Neuronal stem cell (in vitro differentiated cells): ENCODE data around the gene CLEC3A.

Experiments used
- DNase-seq: peaks from one replicate; pipeline ENCODE4 v3.0.0-alpha.2; 2013; ENCODE audit warnings: low spot score
- H2AFZ ChIP-seq: one replicate; pipeline ENCODE4 v1.6.1; 2013; ENCODE audit warnings: mild to moderate bottlenecking, low read length, inconsistent platforms
- H2AK5ac ChIP-seq: 2 replicates; pipeline ENCODE4 v1.6.1; 2013; ENCODE audit warnings: low read depth, mild to moderate bottlenecking, inconsistent platforms, low read length, moderate library complexity, mixed read lengths
- H2BK120ac ChIP-seq: 2 replicates; pipeline ENCODE4 v1.6.1; 2013; ENCODE audit warnings: low read depth, mild to moderate bottlenecking, inconsistent platforms, low read length, moderate library complexity, mixed read lengths
- H2BK12ac ChIP-seq: one replicate; pipeline ENCODE4 v1.6.1; 2013; ENCODE audit warnings: low read length, inconsistent platforms
- H2BK15ac ChIP-seq: 2 replicates; pipeline ENCODE4 v1.6.1; 2013; ENCODE audit warnings: mild to moderate bottlenecking, low read length, inconsistent platforms, mixed read lengths
- H2BK5ac ChIP-seq: one replicate; pipeline ENCODE4 v1.6.1; 2013; ENCODE audit warnings: inconsistent platforms, mild to moderate bottlenecking, low read length, moderate library complexity
- H3K14ac ChIP-seq: one replicate; pipeline ENCODE4 v1.6.1; 2013; ENCODE audit warnings: low read length, inconsistent platforms
- H3K18ac ChIP-seq: 2 replicates; pipeline ENCODE4 v1.6.1; 2013; ENCODE audit warnings: low read length, inconsistent platforms
- H3K23ac ChIP-seq: 2 replicates; pipeline ENCODE4 v1.6.1; 2013; ENCODE audit warnings: low read depth, mild to moderate bottlenecking, mixed read lengths, low read length, inconsistent platforms; ENCODE audit not compliant: poor library complexity
- H3K27ac ChIP-seq: replicated peaks from 3 replicates; pipeline ENCODE4 v1.5.1; 2013; ENCODE audit warnings: low read length, inconsistent platforms
- H3K27me3 ChIP-seq, 3 experiments: 2 replicates each; pipeline ENCODE4 v1.6.1; 2013; ENCODE audit warnings: low read length in 3 of 3, mild to moderate bottlenecking in 2 of 3, inconsistent platforms in 1 of 3, low read depth in 1 of 3, mixed read lengths in 1 of 3, moderate library complexity in 1 of 3; ENCODE audit not compliant: control insufficient read depth in 3 of 3, insufficient read depth in 3 of 3
- H3K36me3 ChIP-seq, 2 donors: replicated peaks in 1 of 2; 2 replicates each; pipeline ENCODE4 v1.6.1; 2013; ENCODE audit warnings: low read length in 2 of 2; ENCODE audit not compliant: control insufficient read depth in 2 of 2, insufficient read depth in 2 of 2
- H3K4ac ChIP-seq: 2 replicates; pipeline ENCODE4 v1.6.1; 2013; ENCODE audit warnings: inconsistent platforms, mild to moderate bottlenecking, low read length, moderate library complexity
- H3K4me1 ChIP-seq, 2 donors: 1 replicate in 1 of 2; 2 replicates in 1 of 2; pipeline ENCODE4 v1.6.1; 2013; ENCODE audit warnings: low read length in 2 of 2, low read depth in 1 of 2; ENCODE audit not compliant: control insufficient read depth in 2 of 2, insufficient read depth in 1 of 2
- H3K4me2 ChIP-seq: one replicate; pipeline ENCODE4 v1.6.1; 2013; ENCODE audit warnings: mild to moderate bottlenecking, low read length, inconsistent platforms; ENCODE audit not compliant: insufficient read depth, poor library complexity, severe bottlenecking
- H3K4me3 ChIP-seq, 2 donors: 2 replicates each; pipeline ENCODE4 v1.5.1; 2013; ENCODE audit warnings: low read length in 2 of 2, mild to moderate bottlenecking in 2 of 2, inconsistent platforms in 1 of 2, moderate library complexity in 1 of 2
- H3K79me1 ChIP-seq: one replicate; pipeline ENCODE4 v1.6.1; 2013; ENCODE audit warnings: low read depth, mild to moderate bottlenecking, inconsistent platforms, low read length, moderate library complexity
- H3K9ac ChIP-seq: one replicate; pipeline ENCODE4 v1.6.1; 2013; ENCODE audit warnings: mild to moderate bottlenecking, low read depth, low read length, inconsistent platforms; ENCODE audit not compliant: poor library complexity
- H3K9me3 ChIP-seq, 2 donors: replicated peaks in 1 of 2; 2 replicates each; pipeline versions ENCODE3 to v1.6.1; 2013; ENCODE audit warnings: low read length in 2 of 2, mild to moderate bottlenecking in 2 of 2, inconsistent platforms in 1 of 2, low read depth in 1 of 2, mixed read lengths in 1 of 2, moderate library complexity in 1 of 2; ENCODE audit not compliant: control insufficient read depth in 2 of 2, insufficient read depth in 1 of 2
- H4K8ac ChIP-seq: one replicate; pipeline ENCODE4 v1.6.1; 2013; ENCODE audit warnings: low read depth, mild to moderate bottlenecking, inconsistent platforms, low read length, moderate library complexity
- H4K91ac ChIP-seq: one replicate; pipeline ENCODE4 v1.6.1; 2013; ENCODE audit warnings: low read length, low read depth, mild to moderate bottlenecking, inconsistent platforms; ENCODE audit not compliant: poor library complexity
- WGBS, 2 donors: extraction: QIAGEN DNeasy Blood & Tissue Kit; methylation state at CpG; one replicate each; pipeline ENCODE4 v1.1.7; 2013; ENCODE audit warnings: missing lambda C conversion rate in 2 of 2, mixed read lengths in 1 of 2; ENCODE audit not compliant: insufficient read length in 2 of 2, insufficient replicate concordance in 1 of 2; ENCODE audit errors: extremely low coverage in 2 of 2; 5-methylcytosine and 5-hydroxymethylcytosine counted together

CLEC3A gene

DNA sequence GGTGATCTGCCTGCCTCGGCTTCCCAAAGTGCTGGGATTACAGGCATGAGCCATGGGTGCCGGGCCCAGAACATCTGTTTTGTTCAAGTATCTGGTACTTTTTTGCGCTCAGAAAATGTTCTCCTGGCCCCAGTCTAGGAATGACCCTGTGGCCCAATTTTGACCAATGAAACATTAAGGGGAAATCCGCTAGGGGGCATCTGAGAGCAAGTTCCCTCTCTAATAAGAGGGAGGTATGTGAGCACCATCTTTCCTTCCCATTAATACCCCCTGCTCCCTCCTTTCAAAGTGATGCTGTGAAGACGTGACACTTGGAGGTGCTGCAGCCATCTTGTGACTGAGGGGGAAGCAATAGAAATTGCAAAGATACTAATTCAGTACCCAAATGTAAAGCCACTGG is 16.5 kb upstream of the CLEC3A start:
- no peak overlapping the region for H3K4ac ChIP-seq
- H2BK12ac ChIP-seq, result no peak overlapping the region
- H3K27ac ChIP-seq, result no peak overlapping the region
- no CpG with 5 or more reads among the region's 5 CpGs for WGBS, 2 donors
- H4K91ac ChIP-seq, result no peak overlapping the region
- peaks cover 0 to 2% of the 10 kb centered on the region in 2 donors for H3K4me1 ChIP-seq
- no peak overlapping the region for H2BK120ac ChIP-seq
- no peak overlapping the region for H3K18ac ChIP-seq
- DNase-seq, result no peak
- no peak overlapping the region for H4K8ac ChIP-seq
- H3K79me1 ChIP-seq, result no peaks in the 10 kb centered on the region
- no peak overlapping the region for H3K9ac ChIP-seq
- H3K4me3 ChIP-seq, result no peak overlapping the region
- no peak overlapping the region for H3K14ac ChIP-seq
- H2BK15ac ChIP-seq, result no peak overlapping the region
- H3K27me3 ChIP-seq, result no peaks in the 10 kb centered on the region
- no peak overlapping the region for H2AK5ac ChIP-seq
- no peaks in the 10 kb centered on the region for H3K36me3 ChIP-seq
- H3K23ac ChIP-seq, result no peak overlapping the region
- no peak overlapping the region for H2BK5ac ChIP-seq
- H2AFZ ChIP-seq, result no peak overlapping the region
- no peak overlapping the region for H3K4me2 ChIP-seq
- H3K9me3 ChIP-seq, result no peaks in the 10 kb centered on the region

DNA sequence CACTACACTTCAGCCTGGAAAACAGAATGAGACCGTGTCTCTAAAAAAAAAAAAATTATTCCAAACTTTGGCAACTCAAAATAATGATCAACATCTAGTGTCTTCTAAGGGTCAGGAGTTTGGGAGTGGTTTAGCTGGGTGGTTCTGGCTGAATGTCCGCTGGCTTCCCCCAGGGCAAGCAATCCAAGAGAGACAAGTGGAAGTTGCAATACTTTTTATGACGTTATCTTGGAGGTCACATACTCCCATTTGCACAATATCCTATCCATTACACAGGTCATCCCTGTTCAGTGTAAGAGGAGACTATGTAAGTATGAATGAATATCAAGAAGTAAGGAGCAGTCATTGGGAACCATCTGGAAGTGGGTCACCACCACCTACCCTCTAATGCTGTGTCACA is 15.2 kb upstream of the CLEC3A start:
- no peak overlapping the region for H3K27ac ChIP-seq
- no CpG with 5 or more reads among the region's 3 CpGs for WGBS, 2 donors
- H3K23ac ChIP-seq, result no peak overlapping the region
- no peak overlapping the region for H3K4me3 ChIP-seq
- H3K79me1 ChIP-seq, result no peaks in the 10 kb centered on the region
- H3K14ac ChIP-seq, result no peak overlapping the region
- H4K91ac ChIP-seq, result no peak overlapping the region
- H4K8ac ChIP-seq, result no peak overlapping the region
- H3K4ac ChIP-seq, result no peak overlapping the region
- no peak overlapping the region for H2AFZ ChIP-seq
- no peak overlapping the region for H2BK5ac ChIP-seq
- no peak for DNase-seq
- peaks cover 0 to 2% of the 10 kb centered on the region in 2 donors for H3K4me1 ChIP-seq
- H3K9ac ChIP-seq, result no peak overlapping the region
- no peak overlapping the region for H3K18ac ChIP-seq
- H2BK120ac ChIP-seq, result no peak overlapping the region
- H2AK5ac ChIP-seq, result no peak overlapping the region
- H2BK15ac ChIP-seq, result no peak overlapping the region
- no peak overlapping the region for H3K4me2 ChIP-seq
- H3K27me3 ChIP-seq, result peaks cover 0 to 7% (median 0%) of the 10 kb centered on the region in 3 experiments
- no peak overlapping the region for H2BK12ac ChIP-seq
- H3K9me3 ChIP-seq, result no peaks in the 10 kb centered on the region
- no peaks in the 10 kb centered on the region for H3K36me3 ChIP-seq

DNA sequence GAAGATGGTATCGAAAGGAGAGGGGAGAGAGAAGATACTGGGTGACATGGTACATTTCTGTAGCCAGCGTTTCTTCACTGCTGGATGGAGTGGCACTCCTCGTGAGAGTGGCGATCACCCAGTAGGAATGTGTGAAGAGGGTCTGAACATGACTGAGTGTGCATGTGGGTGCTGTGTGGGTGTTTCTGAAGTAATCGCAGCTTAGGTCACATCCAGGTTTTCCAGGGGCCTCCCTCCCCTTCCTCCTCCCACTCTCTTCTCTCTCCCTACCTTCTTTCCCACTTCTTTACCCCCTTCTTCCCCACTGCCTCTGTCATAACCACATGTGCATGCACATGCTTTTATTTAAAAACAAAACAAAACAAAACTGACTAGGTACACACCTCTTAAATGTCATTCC is 1.8 kb downstream of the CLEC3A start:
- Histone ChIP-seq H2AK5ac (no peak overlapping the region), H4K91ac (no peak overlapping the region), H2BK5ac (no peak overlapping the region), H3K14ac (no peak overlapping the region), H2BK120ac (no peak overlapping the region), H3K23ac (no peak overlapping the region), H3K27ac (no peak overlapping the region), H3K36me3 (no peaks in the 10 kb centered on the region), H2BK12ac (no peak overlapping the region), H3K9ac (no peak overlapping the region), H2BK15ac (no peak overlapping the region), H3K18ac (no peak overlapping the region), H2AFZ (no peak overlapping the region), H3K9me3 (no peaks in the 10 kb centered on the region), H3K4ac (no peak overlapping the region), H3K4me2 (no peak overlapping the region), H3K79me1 (no peaks in the 10 kb centered on the region), H3K4me1 (peaks cover 0 to 3% of the 10 kb centered on the region in 2 donors), H4K8ac (no peak overlapping the region), H3K27me3 (no peaks in the 10 kb centered on the region), H3K4me3 (no peak overlapping the region)
- WGBS, 2 donors, result no CpG with 5 or more reads among the region's 5 CpGs
- DNase-seq, result no peak

DNA sequence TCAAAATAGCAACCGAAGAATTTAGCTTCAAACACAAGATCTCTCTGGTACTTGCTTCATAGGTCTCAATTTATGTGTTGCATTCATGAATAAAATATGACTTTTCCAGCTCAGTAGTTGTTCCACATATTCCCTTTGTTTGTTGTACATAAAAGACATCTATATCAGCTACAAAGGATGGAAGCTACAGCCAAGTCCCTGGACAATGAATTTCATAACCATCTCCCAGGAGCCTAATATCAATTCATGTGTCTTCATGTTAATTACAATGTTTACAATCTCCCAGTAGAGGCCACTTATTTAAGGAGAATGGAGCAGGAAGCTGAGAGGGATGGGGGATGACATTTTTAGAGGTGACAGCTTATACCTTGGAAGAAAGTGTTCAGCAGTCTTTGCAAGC is 3.3 kb downstream of the CLEC3A start:
- no peak overlapping the region for H3K23ac ChIP-seq
- no peak overlapping the region for H3K4ac ChIP-seq
- H3K4me1 ChIP-seq, result peaks cover 0 to 3% of the 10 kb centered on the region in 2 donors
- H2BK15ac ChIP-seq, result no peak overlapping the region
- H4K91ac ChIP-seq, result no peak overlapping the region
- no peak overlapping the region for H2BK5ac ChIP-seq
- no peaks in the 10 kb centered on the region for H3K36me3 ChIP-seq
- no peak overlapping the region for H3K4me3 ChIP-seq
- H3K18ac ChIP-seq, result no peak overlapping the region
- H2AK5ac ChIP-seq, result no peak overlapping the region
- H3K14ac ChIP-seq, result no peak overlapping the region
- H3K9ac ChIP-seq, result no peak overlapping the region
- no peak overlapping the region for H2AFZ ChIP-seq
- H3K79me1 ChIP-seq, result no peaks in the 10 kb centered on the region
- H3K9me3 ChIP-seq, result no peaks in the 10 kb centered on the region
- no peak overlapping the region for H3K27ac ChIP-seq
- H3K4me2 ChIP-seq, result no peak overlapping the region
- no peak overlapping the region for H4K8ac ChIP-seq
- H3K27me3 ChIP-seq, result no peaks in the 10 kb centered on the region
- no peak overlapping the region for H2BK120ac ChIP-seq
- no peak for DNase-seq
- no peak overlapping the region for H2BK12ac ChIP-seq
- no CpG with 5 or more reads among the region's 1 CpG for WGBS, 2 donors
